HG02938 (cell line): ENCODE data around the gene MAPKAPK3.
"Not testable (repeated sequence)": the region's sequence is repeated elsewhere in the genome, so short reads cannot be mapped to it uniquely, and the experiment has no call there.

ENCODE experiments used
- ATAC-seq: cut with Tn5 transposase; IDR thresholded peaks from one replicate; pipeline ENCODE4 v1.9.1; 2021; ENCODE audit warnings: mild to moderate bottlenecking, moderate library complexity; ENCODE audit not compliant: unreplicated experiment

Gene MAPKAPK3

GRCh38 chr3:50676031-50676705 is 59.2 kb downstream of the MAPKAPK3 start:
- ATAC-seq = no peak

- no peak for ATAC-seq
Measured at GRCh38 chr3:50687127-50687751, 70.3 kb downstream of the MAPKAPK3 start.

- no peak for ATAC-seq
Measured at GRCh38 chr3:50687916-50688315, 71.0 kb downstream of the MAPKAPK3 start.

- ATAC-seq = not testable (repeated sequence)
Measured at GRCh38 chr3:50688602-50689001, 71.7 kb downstream of the MAPKAPK3 start.

GRCh38 chr3:50689558-50689957 is 72.6 kb downstream of the MAPKAPK3 start:
- no peak for ATAC-seq

GRCh38 chr3:50695031-50695430 is 78.1 kb downstream of the MAPKAPK3 start:
- ATAC-seq = no peak

GRCh38 chr3:50696276-50696675 is 79.3 kb downstream of the MAPKAPK3 start:
- ATAC-seq = no peak

GRCh38 chr3:50698269-50698668 is 81.3 kb downstream of the MAPKAPK3 start:
- no peak for ATAC-seq
